H9 (cell line): ENCODE data around the gene RERE. TPM values are rescaled to one million over a fixed set of nuclear protein-coding genes. Genes with fewer than 3 reads are reported as not detected.

Experiments used
- DNase-seq: peaks from one replicate; pipeline ENCODE4 v3.0.0-alpha.2; 2017
- H2AFZ ChIP-seq: one replicate; pipeline ENCODE4 v1.6.1; 2013; ENCODE audit warnings: mild to moderate bottlenecking, low read length, control low read depth, moderate library complexity
- H2AK5ac ChIP-seq: 2 replicates; pipeline ENCODE4 v1.6.1; 2013; ENCODE audit warnings: low read length, control low read depth, mixed read lengths; ENCODE audit not compliant: insufficient read length
- H2BK120ac ChIP-seq: one replicate; pipeline ENCODE4 v1.6.1; 2013; ENCODE audit warnings: low read depth, mild to moderate bottlenecking, low read length, control low read depth, inconsistent platforms; ENCODE audit not compliant: poor library complexity, severe bottlenecking
- H2BK12ac ChIP-seq: 2 replicates; pipeline ENCODE4 v1.6.1; 2013; ENCODE audit warnings: low read length, control low read depth, mixed read lengths, low read depth; ENCODE audit not compliant: insufficient read length
- H2BK15ac ChIP-seq: 2 replicates; pipeline ENCODE4 v1.6.1; 2013; ENCODE audit warnings: low read depth, low read length, control low read depth
- H2BK20ac ChIP-seq: one replicate; pipeline ENCODE4 v1.6.1; 2013; ENCODE audit warnings: low read depth, mild to moderate bottlenecking, low read length, control low read depth, inconsistent platforms; ENCODE audit not compliant: poor library complexity, severe bottlenecking
- H2BK5ac ChIP-seq: 2 replicates; pipeline ENCODE4 v1.6.1; 2013; ENCODE audit warnings: low read length, control low read depth, mixed read lengths; ENCODE audit not compliant: insufficient read length
- H3K14ac ChIP-seq: 2 replicates; pipeline ENCODE4 v1.6.1; 2013; ENCODE audit warnings: low read length, control low read depth; ENCODE audit not compliant: insufficient read depth
- H3K18ac ChIP-seq: 2 replicates; pipeline ENCODE4 v1.6.1; 2013; ENCODE audit warnings: low read depth, mild to moderate bottlenecking, mixed read lengths, low read length, control low read depth; ENCODE audit not compliant: insufficient read length
- H3K23ac ChIP-seq: 2 replicates; pipeline ENCODE4 v1.6.1; 2013; ENCODE audit warnings: low read length, control low read depth, mixed read lengths, low read depth; ENCODE audit not compliant: insufficient read length
- H3K23me2 ChIP-seq: 2 replicates; pipeline ENCODE4 v1.6.1; 2013; ENCODE audit warnings: low read depth, mild to moderate bottlenecking, mixed read lengths, low read length, control low read depth; ENCODE audit not compliant: insufficient read length, poor library complexity, severe bottlenecking
- H3K27ac ChIP-seq: 2 replicates; pipeline ENCODE4 v1.5.1; 2013; ENCODE audit warnings: low read length, control low read depth, mixed read lengths, low read depth; ENCODE audit not compliant: insufficient read length
- H3K27me3 ChIP-seq: 2 replicates; pipeline ENCODE4 v1.6.1; 2013; ENCODE audit warnings: low read length, control low read depth, inconsistent platforms; ENCODE audit not compliant: insufficient read depth
- H3K4ac ChIP-seq: 2 replicates; pipeline ENCODE4 v1.6.1; 2013; ENCODE audit warnings: low read depth, mild to moderate bottlenecking, control low read depth, inconsistent platforms, low read length, moderate library complexity
- H3K4me1 ChIP-seq: 2 replicates; pipeline ENCODE4 v1.6.1; 2013; ENCODE audit warnings: low read length, control low read depth, inconsistent platforms; ENCODE audit not compliant: insufficient read depth
- H3K4me2 ChIP-seq: 2 replicates; pipeline ENCODE4 v1.6.1; 2013; ENCODE audit warnings: low read length, control low read depth, mixed read lengths; ENCODE audit not compliant: insufficient read length, insufficient read depth
- H3K56ac ChIP-seq: 2 replicates; pipeline ENCODE4 v1.6.1; 2013; ENCODE audit warnings: low read depth, mild to moderate bottlenecking, mixed read lengths, low read length, control low read depth; ENCODE audit not compliant: insufficient read length
- H3K79me1 ChIP-seq: 2 replicates; pipeline ENCODE4 v1.6.1; 2013; ENCODE audit warnings: low read depth, mild to moderate bottlenecking, moderate library complexity, low read length, control low read depth, inconsistent platforms; ENCODE audit not compliant: insufficient read depth, poor library complexity, severe bottlenecking
- H3K79me2 ChIP-seq: 2 replicates; pipeline ENCODE4 v1.6.1; 2013; ENCODE audit warnings: low read length, control low read depth, inconsistent platforms; ENCODE audit not compliant: insufficient read depth
- H3K9ac ChIP-seq: 2 replicates; pipeline ENCODE4 v1.6.1; 2013; ENCODE audit warnings: low read length, control low read depth, mixed read lengths; ENCODE audit not compliant: insufficient read length; ENCODE audit errors: extremely low read depth
- H3K9me3 ChIP-seq: one replicate; pipeline ENCODE4 v1.6.1; 2013; ENCODE audit warnings: low read depth, low read length, inconsistent platforms; ENCODE audit not compliant: control insufficient read depth
- H3T11ph ChIP-seq: one replicate; pipeline ENCODE4 v1.6.1; 2013; ENCODE audit warnings: mild to moderate bottlenecking, low read length, control low read depth, inconsistent platforms
- H4K20me1 ChIP-seq: one replicate; pipeline ENCODE4 v1.6.1; 2013; ENCODE audit not compliant: control insufficient read depth, insufficient read length, insufficient read depth
- H4K5ac ChIP-seq: 2 replicates; pipeline ENCODE4 v1.6.1; 2013; ENCODE audit warnings: low read depth, mild to moderate bottlenecking, mixed read lengths, low read length, control low read depth; ENCODE audit not compliant: insufficient read length
- H4K8ac ChIP-seq: replicated peaks from 2 replicates; pipeline ENCODE4 v1.6.1; 2013; ENCODE audit warnings: low read length, control low read depth, mixed read lengths, low read depth; ENCODE audit not compliant: insufficient read length
- H4K91ac ChIP-seq: 2 replicates; pipeline ENCODE4 v1.6.1; 2013; ENCODE audit warnings: low read depth, mild to moderate bottlenecking, moderate library complexity, mixed read lengths, low read length, control low read depth; ENCODE audit not compliant: insufficient read length
- H3K27ac Mint-ChIP-seq, 3 experiments: 2 replicates in 2 of 3; 3 replicates in 1 of 3; pipeline ENCODE4 v1.8.0; 2020 to 2021; ENCODE audit warnings: mixed read lengths in 3 of 3, mild to moderate bottlenecking in 1 of 3, moderate library complexity in 1 of 3
- H3K27me3 Mint-ChIP-seq: 2 replicates; pipeline ENCODE4 v1.8.0; 2021; ENCODE audit warnings: low read depth, mild to moderate bottlenecking, moderate library complexity, mixed read lengths
- H3K36me3 Mint-ChIP-seq, 3 experiments: 2 replicates in 2 of 3; 3 replicates in 1 of 3; pipeline ENCODE4 v1.8.0; 2020 to 2021; ENCODE audit warnings: low read depth in 3 of 3, mixed read lengths in 3 of 3; ENCODE audit not compliant: insufficient read depth in 1 of 3
- H3K4me1 Mint-ChIP-seq, 2 experiments: 2 replicates each; pipeline ENCODE4 v1.8.0; 2020; ENCODE audit warnings: mixed read lengths in 2 of 2
- H3K4me3 Mint-ChIP-seq, 2 experiments: 2 replicates in 1 of 2; 3 replicates in 1 of 2; pipeline ENCODE4 v1.8.0; 2020 to 2021; ENCODE audit warnings: mild to moderate bottlenecking in 2 of 2, mixed read lengths in 2 of 2, moderate library complexity in 1 of 2
- H3K9me3 Mint-ChIP-seq, 2 experiments: 2 replicates in 1 of 2; 3 replicates in 1 of 2; pipeline ENCODE4 v1.8.0; 2020; ENCODE audit warnings: mild to moderate bottlenecking in 2 of 2, mixed read lengths in 2 of 2, moderate library complexity in 1 of 2
- WGBS: extraction: QIAGEN DNeasy Blood & Tissue Kit; methylation state at CpG from one replicate; pipeline ENCODE4 v1.1.7; 2013; ENCODE audit warnings: missing lambda C conversion rate, low lambda C conversion rate, mixed read lengths; ENCODE audit not compliant: insufficient read length; ENCODE audit errors: extremely low coverage; 5-methylcytosine and 5-hydroxymethylcytosine counted together
- total RNA-seq: library from RNA; stranded (reverse); gene quantifications from 2 replicates; pipeline ENCODE4 v1.2.1, GENCODE V29; 2021
- TF ChIP-seq, protein P1 (sequence below): fragments of 200-600 bp; sonication (generic); conservative IDR thresholded peaks from 3 replicates; pipeline ENCODE4 v1.8.0; 2021; ENCODE audit warnings: antibody characterized with exemption, mild to moderate bottlenecking

The RERE gene
- total RNA-seq, 1 experiment from 2014 or later = 103 TPM

DNA sequence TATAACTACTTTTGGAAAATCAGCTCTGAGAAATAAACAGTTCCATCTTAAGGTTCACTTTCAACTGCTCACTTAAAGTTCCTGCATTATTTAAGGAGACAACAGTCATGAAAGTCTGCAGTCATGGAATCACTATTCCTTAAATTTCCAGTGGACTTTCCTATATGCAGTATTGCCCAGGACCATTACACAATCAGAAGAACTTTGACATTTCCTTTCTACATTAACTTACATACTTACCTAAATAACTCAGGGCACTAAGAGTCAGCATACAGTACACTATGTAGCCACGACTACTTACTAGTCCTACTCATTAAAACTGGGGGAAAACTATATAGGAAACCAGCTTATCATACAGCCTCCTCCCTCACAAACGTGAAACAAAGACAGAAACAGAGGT lies 279.4 kb downstream of the RERE start:
- H3K14ac ChIP-seq = no peak overlapping the region
- H3K56ac ChIP-seq = no peak overlapping the region
- Mint-ChIP-seq H3K4me3 (no peak overlapping the region), H3K4me1 (peaks cover under 1% of the 10 kb centered on the region in 2 experiments; a peak in 1 of 4 replicates), H3K27me3 (no peaks in the 10 kb centered on the region), H3K27ac (no peak overlapping the region), H3K9me3 (no peaks in the 10 kb centered on the region), H3K36me3 (peaks cover 4 to 27% (median 26%) of the 10 kb centered on the region in 3 experiments; a peak in 5 of 7 replicates)
- H4K20me1 ChIP-seq = no peaks in the 10 kb centered on the region
- H3K79me2 ChIP-seq = no peaks in the 10 kb centered on the region
- H2AK5ac ChIP-seq = no peak overlapping the region
- no peak overlapping the region for H2BK20ac ChIP-seq
- H2BK5ac ChIP-seq = no peak overlapping the region
- no peak for DNase-seq
- H2BK120ac ChIP-seq = no peak overlapping the region
- no peak overlapping the region for H3K4ac ChIP-seq
- H2AFZ ChIP-seq = no peak overlapping the region
- TF ChIP-seq, protein P1, sequence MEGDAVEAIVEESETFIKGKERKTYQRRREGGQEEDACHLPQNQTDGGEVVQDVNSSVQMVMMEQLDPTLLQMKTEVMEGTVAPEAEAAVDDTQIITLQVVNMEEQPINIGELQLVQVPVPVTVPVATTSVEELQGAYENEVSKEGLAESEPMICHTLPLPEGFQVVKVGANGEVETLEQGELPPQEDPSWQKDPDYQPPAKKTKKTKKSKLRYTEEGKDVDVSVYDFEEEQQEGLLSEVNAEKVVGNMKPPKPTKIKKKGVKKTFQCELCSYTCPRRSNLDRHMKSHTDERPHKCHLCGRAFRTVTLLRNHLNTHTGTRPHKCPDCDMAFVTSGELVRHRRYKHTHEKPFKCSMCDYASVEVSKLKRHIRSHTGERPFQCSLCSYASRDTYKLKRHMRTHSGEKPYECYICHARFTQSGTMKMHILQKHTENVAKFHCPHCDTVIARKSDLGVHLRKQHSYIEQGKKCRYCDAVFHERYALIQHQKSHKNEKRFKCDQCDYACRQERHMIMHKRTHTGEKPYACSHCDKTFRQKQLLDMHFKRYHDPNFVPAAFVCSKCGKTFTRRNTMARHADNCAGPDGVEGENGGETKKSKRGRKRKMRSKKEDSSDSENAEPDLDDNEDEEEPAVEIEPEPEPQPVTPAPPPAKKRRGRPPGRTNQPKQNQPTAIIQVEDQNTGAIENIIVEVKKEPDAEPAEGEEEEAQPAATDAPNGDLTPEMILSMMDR = no peak
- H3K23me2 ChIP-seq = no peaks in the 10 kb centered on the region
- H3K4me1 ChIP-seq = no peaks in the 10 kb centered on the region
- no peak overlapping the region for H3K18ac ChIP-seq
- no peak overlapping the region for H4K5ac ChIP-seq
- no peak overlapping the region for H3K27ac ChIP-seq
- no CpG with 5 or more reads among the region's 2 CpGs for WGBS
- H3K27me3 ChIP-seq = no peaks in the 10 kb centered on the region
- no peak overlapping the region for H3K23ac ChIP-seq
- H3K9ac ChIP-seq = no peak overlapping the region
- peaks cover 8% of the 10 kb centered on the region for H3K79me1 ChIP-seq
- no peaks in the 10 kb centered on the region for H3K9me3 ChIP-seq
- no peak overlapping the region for H4K8ac ChIP-seq
- no peak overlapping the region for H4K91ac ChIP-seq
- no peak overlapping the region for H2BK12ac ChIP-seq
- H3K4me2 ChIP-seq = no peak overlapping the region
- H2BK15ac ChIP-seq = no peak overlapping the region
- no peak overlapping the region for H3T11ph ChIP-seq
